HG03439 (cell line): ENCODE data around the gene AXIN1.

Source experiments
- ATAC-seq: cut with Tn5 transposase; IDR thresholded peaks from one replicate; pipeline ENCODE4 v1.9.1; 2021; ENCODE audit warnings: mild to moderate bottlenecking, moderate library complexity; ENCODE audit not compliant: unreplicated experiment

AXIN1 gene

GRCh38 chr16:307691-308312 is 44.7 kb downstream of the AXIN1 start:
- no peak for ATAC-seq

- no peak for ATAC-seq
These were observed 45.6 kb downstream of the AXIN1 start for GRCh38 chr16:306911-307370.

GRCh38 chr16:305916-306626 is 46.5 kb downstream of the AXIN1 start:
- no peak for ATAC-seq

GRCh38 chr16:303760-304505 is 48.6 kb downstream of the AXIN1 start:
- no peak for ATAC-seq

- no peak for ATAC-seq
These were observed 50.6 kb downstream of the AXIN1 start for GRCh38 chr16:301950-302349.

GRCh38 chr16:301235-301634 is 51.3 kb downstream of the AXIN1 start:
- no peak for ATAC-seq

- ATAC-seq: no peak
These were observed 54.7 kb downstream of the AXIN1 start for GRCh38 chr16:297832-298231.

- no peak for ATAC-seq
These were observed 55.6 kb downstream of the AXIN1 start for GRCh38 chr16:296806-297510.

GRCh38 chr16:296276-296675 is 56.2 kb downstream of the AXIN1 start:
- no peak for ATAC-seq

GRCh38 chr16:293043-293775 is 59.3 kb downstream of the AXIN1 start:
- no peak for ATAC-seq

- ATAC-seq: no peak
These were observed 61.0 kb downstream of the AXIN1 start for GRCh38 chr16:291539-291938.

- no peak for ATAC-seq
These were observed 61.7 kb downstream of the AXIN1 start for GRCh38 chr16:290681-291405.

- no peak for ATAC-seq
These were observed 62.4 kb downstream of the AXIN1 start for GRCh38 chr16:290015-290680.

GRCh38 chr16:289395-289997 is 63.0 kb downstream of the AXIN1 start:
- no peak for ATAC-seq

GRCh38 chr16:287981-288920 is 64.3 kb downstream of the AXIN1 start:
- no peak for ATAC-seq

GRCh38 chr16:287298-287811 is 65.2 kb downstream of the AXIN1 start:
- ATAC-seq: no peak

GRCh38 chr16:286491-287297 is 65.8 kb downstream of the AXIN1 start:
- no peak for ATAC-seq
